WTC11 (cell line): Measurements from ENCODE around the gene PPP3CB. TPM values are rescaled to one million over a fixed set of nuclear protein-coding genes. Genes with fewer than 3 reads are reported as not detected.

ENCODE experiments used
- ATAC-seq: fragments of 200-7000 bp; cut with Tn5 transposase; 2 replicates; pipeline ENCODE4 v1.10.0; 2021; ENCODE audit warnings: mild to moderate bottlenecking, moderate library complexity
- CTCF ChIA-PET: fragments of 300-600 bp; sonication (Branson Sonifier 250); formaldehyde crosslinking; loops from one replicate; lab custom pipeline; 2021; ENCODE audit warnings: antibody characterized with exemption; lab: Charles Lee
- POLR2A ChIA-PET: fragments of 350-600 bp; sonication (Branson Sonifier 250); formaldehyde crosslinking; loops from one replicate; lab custom pipeline; 2021; ENCODE audit warnings: antibody characterized with exemption; lab: Charles Lee
- DNase-seq: peaks from one replicate; pipeline ENCODE4 v3.0.0; 2021; ENCODE audit warnings: low spot score
- H3K27ac Mint-ChIP-seq: 2 replicates; pipeline ENCODE4 v1.8.0; 2021; ENCODE audit warnings: mixed read lengths
- H3K27me3 Mint-ChIP-seq: 2 replicates; pipeline ENCODE4 v1.8.0; 2021; ENCODE audit warnings: low read depth, mild to moderate bottlenecking, moderate library complexity, mixed read lengths
- H3K36me3 Mint-ChIP-seq: 2 replicates; pipeline ENCODE4 v1.8.0; 2021; ENCODE audit warnings: mixed read lengths
- H3K4me1 Mint-ChIP-seq: 2 replicates; pipeline ENCODE4 v1.8.0; 2022; ENCODE audit warnings: mixed read lengths
- H3K4me3 Mint-ChIP-seq: 2 replicates; pipeline ENCODE4 v1.8.0; 2021; ENCODE audit warnings: mild to moderate bottlenecking, moderate library complexity, mixed read lengths
- H3K9me3 Mint-ChIP-seq: 2 replicates; pipeline ENCODE4 v1.8.0; 2021; ENCODE audit warnings: mixed read lengths
- FOXJ3 ChIP-seq: sonication (generic); formaldehyde crosslinking; IDR thresholded peaks from 2 replicates; pipeline ENCODE4 v1.9.0; 2021; ENCODE audit warnings: missing genetic modification reagents, mild to moderate bottlenecking, borderline replicate concordance
- JAZF1 ChIP-seq: fragments of 250-450 bp; sonication (Bioruptor Pico); IDR thresholded peaks from 2 replicates; pipeline ENCODE4 v1.9.0; 2021; ENCODE audit warnings: moderate library complexity, mild to moderate bottlenecking, inconsistent platforms
- MYBL2 ChIP-seq: sonication (generic); formaldehyde crosslinking; IDR thresholded peaks from 2 replicates; pipeline ENCODE4 v1.8.1; 2023; ENCODE audit warnings: mild to moderate bottlenecking, moderate library complexity, missing genetic modification reagents
- SMAD3 ChIP-seq: sonication (generic); formaldehyde crosslinking; IDR thresholded peaks from 2 replicates; pipeline ENCODE4 v1.8.0; 2022; ENCODE audit warnings: missing genetic modification reagents, mild to moderate bottlenecking, borderline replicate concordance
- TEAD1 ChIP-seq: sonication (generic); formaldehyde crosslinking; IDR thresholded peaks from 2 replicates; pipeline ENCODE4 v1.8.0; 2022; ENCODE audit warnings: mild to moderate bottlenecking, missing genetic modification reagents
- ZBTB21 ChIP-seq: sonication (generic); formaldehyde crosslinking; IDR thresholded peaks from 2 replicates; pipeline ENCODE4 v1.8.1; 2023; ENCODE audit warnings: mild to moderate bottlenecking, missing genetic modification reagents, borderline replicate concordance
- ZNF232 ChIP-seq: sonication (generic); formaldehyde crosslinking; IDR thresholded peaks from 2 replicates; pipeline ENCODE4 v1.8.0; 2022; ENCODE audit warnings: mild to moderate bottlenecking, missing genetic modification reagents
- ZNF416 ChIP-seq: fragments of 250-450 bp; sonication (Bioruptor Pico); IDR thresholded peaks from 2 replicates; pipeline ENCODE4 v1.9.0; 2021; ENCODE audit warnings: mild to moderate bottlenecking, inconsistent platforms
- ZNF423 ChIP-seq: fragments of 250-450 bp; sonication (Bioruptor Pico); IDR thresholded peaks from 2 replicates; pipeline ENCODE4 v2.1.2; 2022; ENCODE audit warnings: mild to moderate bottlenecking, moderate library complexity
- total RNA-seq: library from RNA; stranded (reverse); gene quantifications from 3 replicates; pipeline ENCODE4 v1.2.3, GENCODE V29; 2021
- TF ChIP-seq, protein P1 (sequence below): fragments of 250-450 bp; sonication (Bioruptor Pico); IDR thresholded peaks from 2 replicates; pipeline ENCODE4 v1.8.0; 2021; ENCODE audit warnings: mild to moderate bottlenecking
- TF ChIP-seq, protein P2 (sequence below): fragments of 250-450 bp; sonication (Bioruptor Pico); IDR thresholded peaks from 2 replicates; pipeline ENCODE4 v1.9.0; 2021; ENCODE audit warnings: mild to moderate bottlenecking
- TF ChIP-seq, protein P3 (sequence below): sonication (generic); formaldehyde crosslinking; IDR thresholded peaks from 2 replicates; pipeline ENCODE4 v1.8.0; 2023; ENCODE audit warnings: missing genetic modification reagents, mild to moderate bottlenecking, borderline replicate concordance
- TF ChIP-seq, protein P4 (sequence below): sonication (generic); formaldehyde crosslinking; conservative IDR thresholded peaks from 2 replicates; pipeline ENCODE4 v1.8.1; 2022; ENCODE audit warnings: mild to moderate bottlenecking, missing genetic modification reagents
- TF ChIP-seq, protein P5 (sequence below): fragments of 250-450 bp; sonication (Bioruptor Pico); IDR thresholded peaks from 2 replicates; pipeline ENCODE4 v1.9.0; 2021; ENCODE audit warnings: moderate library complexity, mild to moderate bottlenecking, inconsistent platforms, borderline replicate concordance
- TF ChIP-seq, protein P6 (sequence below): fragments of 250-450 bp; sonication (Bioruptor Pico); IDR thresholded peaks from 2 replicates; pipeline ENCODE4 v2.1.2; 2022; ENCODE audit warnings: mild to moderate bottlenecking, moderate library complexity
- TF ChIP-seq, protein P7 (sequence below): fragments of 250-450 bp; sonication (Bioruptor Pico); IDR thresholded peaks from 2 replicates; pipeline ENCODE4 v1.9.0; 2021; ENCODE audit warnings: mild to moderate bottlenecking
- TF ChIP-seq, protein P8 (sequence below): fragments of 200-600 bp; IDR thresholded peaks from 2 replicates; pipeline ENCODE4 v1.8.0; 2022; ENCODE audit warnings: antibody characterized with exemption

The PPP3CB gene
- total RNA-seq, 1 experiment from 2014 or later = 30.0 TPM

DNA sequence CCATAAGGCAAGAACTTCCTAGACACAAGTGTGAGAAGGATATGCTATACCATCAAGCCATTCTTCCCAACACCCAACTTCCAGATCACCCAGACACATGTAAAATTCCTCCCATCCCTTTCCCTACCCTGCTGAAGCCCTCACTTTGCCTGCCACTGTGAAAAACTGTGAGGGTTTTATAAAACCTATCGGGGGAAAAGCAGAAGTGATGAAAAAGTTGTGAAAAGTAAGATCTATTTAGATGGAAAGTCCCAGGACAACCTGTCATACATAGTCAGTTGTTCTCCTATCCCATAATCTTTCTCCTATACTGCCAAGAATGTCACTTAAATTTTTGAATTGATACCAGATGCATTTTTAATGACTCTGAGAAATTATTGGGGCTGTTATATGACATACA lies 39.0 kb upstream of the PPP3CB start:
- no peaks in the 10 kb centered on the region for H3K27me3 Mint-ChIP-seq
- no peak for TF ChIP-seq ZNF232 (CRISPR knock-in tag)
- TF ChIP-seq ZNF423 (CRISPR knock-in tag) = no peak
- no peak for TF ChIP-seq TEAD1 (CRISPR knock-in tag)
- TF ChIP-seq ZBTB21 = no peak
- TF ChIP-seq, protein P1, sequence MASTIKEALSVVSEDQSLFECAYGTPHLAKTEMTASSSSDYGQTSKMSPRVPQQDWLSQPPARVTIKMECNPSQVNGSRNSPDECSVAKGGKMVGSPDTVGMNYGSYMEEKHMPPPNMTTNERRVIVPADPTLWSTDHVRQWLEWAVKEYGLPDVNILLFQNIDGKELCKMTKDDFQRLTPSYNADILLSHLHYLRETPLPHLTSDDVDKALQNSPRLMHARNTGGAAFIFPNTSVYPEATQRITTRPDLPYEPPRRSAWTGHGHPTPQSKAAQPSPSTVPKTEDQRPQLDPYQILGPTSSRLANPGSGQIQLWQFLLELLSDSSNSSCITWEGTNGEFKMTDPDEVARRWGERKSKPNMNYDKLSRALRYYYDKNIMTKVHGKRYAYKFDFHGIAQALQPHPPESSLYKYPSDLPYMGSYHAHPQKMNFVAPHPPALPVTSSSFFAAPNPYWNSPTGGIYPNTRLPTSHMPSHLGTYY (CRISPR knock-in tag) = no peak
- no peak for TF ChIP-seq FOXJ3 (CRISPR knock-in tag)
- TF ChIP-seq, protein P2, sequence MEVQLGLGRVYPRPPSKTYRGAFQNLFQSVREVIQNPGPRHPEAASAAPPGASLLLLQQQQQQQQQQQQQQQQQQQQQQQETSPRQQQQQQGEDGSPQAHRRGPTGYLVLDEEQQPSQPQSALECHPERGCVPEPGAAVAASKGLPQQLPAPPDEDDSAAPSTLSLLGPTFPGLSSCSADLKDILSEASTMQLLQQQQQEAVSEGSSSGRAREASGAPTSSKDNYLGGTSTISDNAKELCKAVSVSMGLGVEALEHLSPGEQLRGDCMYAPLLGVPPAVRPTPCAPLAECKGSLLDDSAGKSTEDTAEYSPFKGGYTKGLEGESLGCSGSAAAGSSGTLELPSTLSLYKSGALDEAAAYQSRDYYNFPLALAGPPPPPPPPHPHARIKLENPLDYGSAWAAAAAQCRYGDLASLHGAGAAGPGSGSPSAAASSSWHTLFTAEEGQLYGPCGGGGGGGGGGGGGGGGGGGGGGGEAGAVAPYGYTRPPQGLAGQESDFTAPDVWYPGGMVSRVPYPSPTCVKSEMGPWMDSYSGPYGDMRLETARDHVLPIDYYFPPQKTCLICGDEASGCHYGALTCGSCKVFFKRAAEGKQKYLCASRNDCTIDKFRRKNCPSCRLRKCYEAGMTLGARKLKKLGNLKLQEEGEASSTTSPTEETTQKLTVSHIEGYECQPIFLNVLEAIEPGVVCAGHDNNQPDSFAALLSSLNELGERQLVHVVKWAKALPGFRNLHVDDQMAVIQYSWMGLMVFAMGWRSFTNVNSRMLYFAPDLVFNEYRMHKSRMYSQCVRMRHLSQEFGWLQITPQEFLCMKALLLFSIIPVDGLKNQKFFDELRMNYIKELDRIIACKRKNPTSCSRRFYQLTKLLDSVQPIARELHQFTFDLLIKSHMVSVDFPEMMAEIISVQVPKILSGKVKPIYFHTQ (CRISPR knock-in tag) = no peak
- TF ChIP-seq, protein P3, sequence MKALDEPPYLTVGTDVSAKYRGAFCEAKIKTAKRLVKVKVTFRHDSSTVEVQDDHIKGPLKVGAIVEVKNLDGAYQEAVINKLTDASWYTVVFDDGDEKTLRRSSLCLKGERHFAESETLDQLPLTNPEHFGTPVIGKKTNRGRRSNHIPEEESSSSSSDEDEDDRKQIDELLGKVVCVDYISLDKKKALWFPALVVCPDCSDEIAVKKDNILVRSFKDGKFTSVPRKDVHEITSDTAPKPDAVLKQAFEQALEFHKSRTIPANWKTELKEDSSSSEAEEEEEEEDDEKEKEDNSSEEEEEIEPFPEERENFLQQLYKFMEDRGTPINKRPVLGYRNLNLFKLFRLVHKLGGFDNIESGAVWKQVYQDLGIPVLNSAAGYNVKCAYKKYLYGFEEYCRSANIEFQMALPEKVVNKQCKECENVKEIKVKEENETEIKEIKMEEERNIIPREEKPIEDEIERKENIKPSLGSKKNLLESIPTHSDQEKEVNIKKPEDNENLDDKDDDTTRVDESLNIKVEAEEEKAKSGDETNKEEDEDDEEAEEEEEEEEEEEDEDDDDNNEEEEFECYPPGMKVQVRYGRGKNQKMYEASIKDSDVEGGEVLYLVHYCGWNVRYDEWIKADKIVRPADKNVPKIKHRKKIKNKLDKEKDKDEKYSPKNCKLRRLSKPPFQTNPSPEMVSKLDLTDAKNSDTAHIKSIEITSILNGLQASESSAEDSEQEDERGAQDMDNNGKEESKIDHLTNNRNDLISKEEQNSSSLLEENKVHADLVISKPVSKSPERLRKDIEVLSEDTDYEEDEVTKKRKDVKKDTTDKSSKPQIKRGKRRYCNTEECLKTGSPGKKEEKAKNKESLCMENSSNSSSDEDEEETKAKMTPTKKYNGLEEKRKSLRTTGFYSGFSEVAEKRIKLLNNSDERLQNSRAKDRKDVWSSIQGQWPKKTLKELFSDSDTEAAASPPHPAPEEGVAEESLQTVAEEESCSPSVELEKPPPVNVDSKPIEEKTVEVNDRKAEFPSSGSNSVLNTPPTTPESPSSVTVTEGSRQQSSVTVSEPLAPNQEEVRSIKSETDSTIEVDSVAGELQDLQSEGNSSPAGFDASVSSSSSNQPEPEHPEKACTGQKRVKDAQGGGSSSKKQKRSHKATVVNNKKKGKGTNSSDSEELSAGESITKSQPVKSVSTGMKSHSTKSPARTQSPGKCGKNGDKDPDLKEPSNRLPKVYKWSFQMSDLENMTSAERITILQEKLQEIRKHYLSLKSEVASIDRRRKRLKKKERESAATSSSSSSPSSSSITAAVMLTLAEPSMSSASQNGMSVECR (CRISPR knock-in tag) = no peak
- TF ChIP-seq MYBL2 = no peak
- TF ChIP-seq, protein P4, sequence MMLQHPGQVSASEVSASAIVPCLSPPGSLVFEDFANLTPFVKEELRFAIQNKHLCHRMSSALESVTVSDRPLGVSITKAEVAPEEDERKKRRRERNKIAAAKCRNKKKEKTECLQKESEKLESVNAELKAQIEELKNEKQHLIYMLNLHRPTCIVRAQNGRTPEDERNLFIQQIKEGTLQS (CRISPR knock-in tag) = no peak
- no peak for TF ChIP-seq ZNF416 (CRISPR knock-in tag)
- TF ChIP-seq JAZF1 (CRISPR knock-in tag) = no peak
- TF ChIP-seq, protein P5, sequence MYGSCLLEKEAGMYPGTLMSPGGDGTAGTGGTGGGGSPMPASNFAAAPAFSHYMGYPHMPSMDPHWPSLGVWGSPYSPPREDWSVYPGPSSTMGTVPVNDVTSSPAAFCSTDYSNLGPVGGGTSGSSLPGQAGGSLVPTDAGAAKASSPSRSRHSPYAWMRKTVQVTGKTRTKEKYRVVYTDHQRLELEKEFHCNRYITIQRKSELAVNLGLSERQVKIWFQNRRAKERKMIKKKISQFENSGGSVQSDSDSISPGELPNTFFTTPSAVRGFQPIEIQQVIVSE (CRISPR knock-in tag) = no peak
- TF ChIP-seq, protein P6, sequence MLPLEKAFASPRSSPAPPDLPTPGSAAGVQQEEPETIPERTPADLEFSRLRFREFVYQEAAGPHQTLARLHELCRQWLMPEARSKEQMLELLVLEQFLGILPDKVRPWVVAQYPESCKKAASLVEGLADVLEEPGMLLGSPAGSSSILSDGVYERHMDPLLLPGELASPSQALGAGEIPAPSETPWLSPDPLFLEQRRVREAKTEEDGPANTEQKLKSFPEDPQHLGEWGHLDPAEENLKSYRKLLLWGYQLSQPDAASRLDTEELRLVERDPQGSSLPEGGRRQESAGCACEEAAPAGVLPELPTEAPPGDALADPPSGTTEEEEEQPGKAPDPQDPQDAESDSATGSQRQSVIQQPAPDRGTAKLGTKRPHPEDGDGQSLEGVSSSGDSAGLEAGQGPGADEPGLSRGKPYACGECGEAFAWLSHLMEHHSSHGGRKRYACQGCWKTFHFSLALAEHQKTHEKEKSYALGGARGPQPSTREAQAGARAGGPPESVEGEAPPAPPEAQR = no peak
- TF ChIP-seq, protein P7, sequence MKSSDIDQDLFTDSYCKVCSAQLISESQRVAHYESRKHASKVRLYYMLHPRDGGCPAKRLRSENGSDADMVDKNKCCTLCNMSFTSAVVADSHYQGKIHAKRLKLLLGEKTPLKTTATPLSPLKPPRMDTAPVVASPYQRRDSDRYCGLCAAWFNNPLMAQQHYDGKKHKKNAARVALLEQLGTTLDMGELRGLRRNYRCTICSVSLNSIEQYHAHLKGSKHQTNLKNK = no peak
- TF ChIP-seq, protein P8, sequence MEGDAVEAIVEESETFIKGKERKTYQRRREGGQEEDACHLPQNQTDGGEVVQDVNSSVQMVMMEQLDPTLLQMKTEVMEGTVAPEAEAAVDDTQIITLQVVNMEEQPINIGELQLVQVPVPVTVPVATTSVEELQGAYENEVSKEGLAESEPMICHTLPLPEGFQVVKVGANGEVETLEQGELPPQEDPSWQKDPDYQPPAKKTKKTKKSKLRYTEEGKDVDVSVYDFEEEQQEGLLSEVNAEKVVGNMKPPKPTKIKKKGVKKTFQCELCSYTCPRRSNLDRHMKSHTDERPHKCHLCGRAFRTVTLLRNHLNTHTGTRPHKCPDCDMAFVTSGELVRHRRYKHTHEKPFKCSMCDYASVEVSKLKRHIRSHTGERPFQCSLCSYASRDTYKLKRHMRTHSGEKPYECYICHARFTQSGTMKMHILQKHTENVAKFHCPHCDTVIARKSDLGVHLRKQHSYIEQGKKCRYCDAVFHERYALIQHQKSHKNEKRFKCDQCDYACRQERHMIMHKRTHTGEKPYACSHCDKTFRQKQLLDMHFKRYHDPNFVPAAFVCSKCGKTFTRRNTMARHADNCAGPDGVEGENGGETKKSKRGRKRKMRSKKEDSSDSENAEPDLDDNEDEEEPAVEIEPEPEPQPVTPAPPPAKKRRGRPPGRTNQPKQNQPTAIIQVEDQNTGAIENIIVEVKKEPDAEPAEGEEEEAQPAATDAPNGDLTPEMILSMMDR = no peak
- TF ChIP-seq SMAD3 (CRISPR knock-in tag) = no peak
- TF ChIP-seq, all 79 proteins: peak for 0
- ATAC-seq = no peak
- POLR2A ChIA-PET = no interaction called here
- Mint-ChIP-seq H3K9me3 (no peaks in the 10 kb centered on the region), H3K4me1 (no peaks in the 10 kb centered on the region), H3K27ac (no peak overlapping the region), H3K36me3 (peaks cover 11% of the 10 kb centered on the region), H3K4me3 (no peak overlapping the region)
- CTCF ChIA-PET = no interaction called here
- DNase-seq = no peak
